Stimulated activated CD8-positive, alpha-beta memory T cell treated with anti-CD3 and anti-CD28 coated beads, Interleukin-4, amount 100 ng/mL, for 4 hours (primary cell): ENCODE data around the gene GATD1.

ENCODE experiments used
- DNase-seq, 2 donors: peaks; one replicate each; pipeline ENCODE4 v3.0.0-alpha.2; 2020; ENCODE audit warnings: low read depth in 2 of 2, low spot score in 1 of 2

Gene GATD1

DNA sequence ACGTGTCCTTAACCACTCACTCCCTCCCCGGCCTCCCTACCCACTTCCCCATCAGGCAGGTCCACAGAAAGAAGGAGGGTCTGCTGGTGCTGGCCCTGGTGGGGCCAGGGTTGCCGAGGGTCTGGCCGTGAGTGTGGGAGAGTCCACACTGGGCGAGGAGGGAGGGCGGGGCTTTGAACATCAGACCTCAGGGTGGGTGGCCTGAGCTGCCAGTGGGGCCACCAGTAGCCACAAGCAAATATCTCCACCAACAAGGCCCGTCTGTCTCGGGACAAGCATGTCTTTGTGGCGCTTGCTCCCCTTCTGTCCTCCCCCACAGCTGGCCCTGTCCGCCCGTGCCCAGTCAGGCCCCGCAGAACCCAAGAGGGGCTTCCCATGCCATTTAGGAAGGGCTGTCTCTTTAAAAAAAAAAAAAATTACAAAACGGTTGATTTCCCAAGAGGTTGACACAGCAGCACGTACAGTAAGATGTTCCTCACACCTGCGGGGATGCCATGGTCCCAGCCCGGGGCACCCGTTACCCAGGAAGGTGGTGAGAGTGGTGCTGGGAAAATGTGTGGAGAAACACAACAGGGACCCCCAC is 47.7 kb downstream of the GATD1 start:
- DNase-seq: no peak

DNA sequence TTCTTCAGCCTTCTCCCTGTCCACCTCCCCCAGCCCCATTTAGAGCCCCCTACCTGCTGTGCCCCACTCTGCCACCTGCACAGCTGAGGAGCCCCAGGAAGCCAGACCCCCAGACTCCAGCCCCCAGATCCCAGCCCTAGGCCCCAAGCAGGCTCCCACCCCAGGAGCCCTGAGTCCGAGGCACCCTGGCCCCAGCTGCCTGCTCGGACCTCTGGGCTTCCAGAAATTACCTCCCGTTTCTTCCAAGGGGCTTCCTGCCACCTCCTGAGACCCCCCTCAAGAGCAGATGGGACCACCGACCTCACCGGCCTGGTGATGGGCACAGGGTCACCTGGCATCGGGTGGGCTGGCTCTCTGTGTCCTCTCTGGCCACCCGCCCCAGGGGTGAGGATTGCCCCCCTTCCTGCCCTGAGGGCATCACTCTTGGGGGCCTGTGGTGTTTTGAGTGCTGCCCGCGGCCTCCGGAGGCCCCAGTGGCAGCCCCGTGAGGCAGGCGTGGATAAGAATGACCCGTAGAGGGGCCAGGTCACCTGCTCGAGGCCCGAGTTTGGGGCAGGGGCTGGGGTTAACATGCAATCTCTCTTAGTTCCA is 48.3 kb downstream of the GATD1 start:
- DNase-seq: no peak

DNA sequence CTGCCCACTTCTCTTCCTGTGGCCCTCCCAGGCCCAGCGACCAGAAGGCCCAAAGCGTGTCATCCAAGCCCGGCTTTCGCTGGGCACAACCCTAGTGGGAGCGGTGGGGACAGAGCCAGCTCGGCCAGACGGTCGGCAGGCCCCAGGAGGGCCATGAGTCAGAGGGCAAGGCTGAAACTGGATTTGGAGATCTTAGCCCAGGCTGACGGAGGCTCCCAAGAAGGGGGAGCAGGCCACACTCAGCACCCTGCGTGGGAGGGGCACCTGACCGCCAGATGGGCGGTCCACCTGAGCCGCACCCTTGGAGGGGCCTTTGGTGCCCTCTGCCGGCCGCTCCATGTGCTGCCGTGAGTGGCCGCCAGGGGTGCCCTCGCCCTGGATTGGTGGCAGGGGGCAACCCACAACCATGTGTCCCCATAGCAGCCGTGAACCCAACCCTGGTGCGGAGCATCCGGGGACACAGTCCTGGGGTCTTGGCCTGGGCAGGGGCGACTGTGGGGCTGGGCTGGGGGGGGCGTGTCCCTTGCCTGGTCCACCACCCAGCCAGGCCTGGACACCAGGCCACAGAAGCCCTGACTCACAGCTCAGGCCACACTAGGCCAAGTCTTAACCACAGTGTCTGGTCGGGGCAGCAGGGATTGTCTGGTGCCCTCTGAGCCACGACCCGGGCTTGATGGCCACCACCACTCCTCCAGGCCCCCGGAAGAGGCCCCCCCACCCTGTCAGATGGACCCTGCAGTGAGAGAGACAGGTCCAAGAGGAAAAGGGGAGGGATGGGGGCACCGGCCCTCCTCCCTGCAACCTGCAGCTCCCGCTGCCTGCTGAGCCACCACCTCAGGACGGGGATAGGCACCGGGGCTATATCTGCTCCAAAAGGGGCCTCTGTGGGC is 49.2 kb downstream of the GATD1 start:
- peak; percentile 53 to 59 for DNase-seq

DNA sequence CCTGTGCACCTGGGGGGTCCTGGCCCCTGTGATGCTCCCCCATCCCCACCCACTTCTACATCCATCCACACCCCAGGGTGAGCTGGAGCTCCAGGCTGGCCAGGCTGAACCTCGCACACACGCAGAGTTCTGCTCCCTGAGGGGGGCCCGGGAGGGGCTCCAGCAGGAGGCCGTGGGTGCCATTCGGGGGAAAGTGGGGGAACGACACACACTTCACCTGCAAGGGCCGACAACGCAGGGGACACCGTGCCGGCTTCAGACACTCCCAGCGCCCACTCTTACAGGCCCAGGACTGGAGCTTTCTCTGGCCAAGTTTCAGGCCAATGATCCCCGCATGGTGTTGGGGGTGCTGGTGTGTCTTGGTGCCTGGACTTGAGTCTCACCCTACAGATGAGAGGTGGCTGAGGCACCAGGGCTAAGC is 50.0 kb downstream of the GATD1 start:
- DNase-seq: no peak

DNA sequence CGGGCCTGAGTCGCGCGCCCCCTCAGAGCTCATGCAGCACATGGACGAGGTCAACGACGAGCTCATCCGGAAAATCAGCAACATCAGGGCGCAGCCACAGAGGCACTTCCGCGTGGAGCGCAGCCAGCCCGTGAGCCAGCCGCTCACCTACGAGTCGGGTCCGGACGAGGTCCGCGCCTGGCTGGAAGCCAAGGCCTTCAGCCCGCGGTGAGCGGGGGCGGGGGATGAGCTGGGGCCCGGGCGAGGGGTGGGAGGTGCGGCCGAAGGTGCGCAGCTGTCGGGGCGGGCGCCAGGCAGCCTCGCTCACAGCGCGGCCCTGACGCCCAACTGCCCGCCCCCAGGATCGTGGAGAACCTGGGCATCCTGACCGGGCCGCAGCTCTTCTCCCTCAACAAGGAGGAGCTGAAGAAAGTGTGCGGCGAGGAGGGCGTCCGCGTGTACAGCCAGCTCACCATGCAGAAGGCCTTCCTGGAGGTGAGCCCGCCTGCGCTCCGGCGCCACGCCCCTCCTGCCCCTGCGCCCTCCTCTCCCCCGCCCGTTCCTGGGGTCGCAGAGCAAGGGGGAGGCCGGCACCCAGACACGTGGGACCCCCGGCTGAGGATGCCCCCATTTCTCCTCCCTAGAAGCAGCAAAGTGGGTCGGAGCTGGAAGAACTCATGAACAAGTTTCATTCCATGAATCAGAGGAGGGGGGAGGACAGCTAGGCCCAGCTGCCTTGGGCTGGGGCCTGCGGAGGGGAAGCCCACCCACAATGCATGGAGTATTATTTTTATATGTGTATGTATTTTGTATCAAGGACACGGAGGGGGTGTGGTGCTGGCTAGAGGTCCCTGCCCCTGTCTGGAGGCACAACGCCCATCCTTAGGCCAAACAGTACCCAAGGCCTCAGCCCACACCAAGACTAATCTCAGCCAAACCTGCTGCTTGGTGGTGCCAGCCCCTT is 50.7 kb downstream of the GATD1 start:
- DNase-seq: peak in 1 of 2 donors; percentile 14

DNA sequence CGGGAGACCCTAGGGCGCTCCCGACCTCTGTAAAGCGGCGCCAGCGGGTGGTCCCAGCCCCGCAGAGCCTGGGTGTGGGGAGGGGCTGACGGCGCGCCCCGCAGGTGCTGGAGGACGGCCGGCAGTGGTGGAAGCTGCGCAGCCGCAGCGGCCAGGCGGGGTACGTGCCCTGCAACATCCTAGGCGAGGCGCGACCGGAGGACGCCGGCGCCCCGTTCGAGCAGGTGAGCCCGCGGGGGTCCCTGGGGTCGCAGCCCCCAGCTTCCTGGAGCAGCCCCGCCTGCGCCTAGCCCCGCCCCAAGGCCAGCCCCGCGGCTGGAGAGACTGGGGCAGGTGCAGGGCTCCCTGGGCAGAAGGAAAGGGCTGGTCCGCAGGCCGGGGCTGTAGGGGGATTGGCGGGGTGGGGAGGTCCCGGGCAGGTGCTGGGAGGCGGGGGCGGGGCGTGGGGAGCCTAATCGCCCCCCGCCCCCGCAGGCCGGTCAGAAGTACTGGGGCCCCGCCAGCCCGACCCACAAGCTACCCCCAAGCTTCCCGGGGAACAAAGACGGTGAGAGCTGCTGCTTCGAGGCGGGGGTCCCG is 51.6 kb downstream of the GATD1 start:
- DNase-seq: no peak

DNA sequence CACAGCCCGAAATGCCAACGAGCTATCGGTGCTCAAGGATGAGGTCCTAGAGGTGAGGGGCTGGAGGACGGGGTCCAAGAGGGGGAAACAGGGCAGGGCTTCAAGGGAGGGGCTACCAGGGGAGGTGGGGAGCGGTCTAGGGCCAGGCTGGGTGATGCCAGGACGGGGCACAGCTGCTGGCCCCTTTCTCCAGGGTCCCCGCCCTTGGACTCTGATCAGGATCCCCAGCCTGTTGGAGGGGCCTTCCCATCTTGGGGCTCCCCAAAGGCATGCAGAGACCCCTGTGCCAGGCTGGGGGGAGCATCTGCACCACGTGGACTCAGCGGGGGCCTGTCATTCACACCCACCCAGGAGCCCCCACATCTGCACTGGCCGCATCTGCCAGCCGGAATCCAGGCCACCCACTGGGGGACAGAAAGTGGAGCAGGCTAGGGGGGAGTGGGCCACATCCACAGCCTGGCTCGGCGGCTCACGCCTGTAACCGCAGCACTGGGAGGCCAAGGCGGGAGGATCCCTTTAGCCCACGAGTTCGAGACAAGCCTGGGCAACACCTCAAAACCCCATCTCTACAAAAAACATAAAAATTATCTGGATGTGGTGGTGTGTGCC is 52.4 kb downstream of the GATD1 start:
- DNase-seq: no peak

DNA sequence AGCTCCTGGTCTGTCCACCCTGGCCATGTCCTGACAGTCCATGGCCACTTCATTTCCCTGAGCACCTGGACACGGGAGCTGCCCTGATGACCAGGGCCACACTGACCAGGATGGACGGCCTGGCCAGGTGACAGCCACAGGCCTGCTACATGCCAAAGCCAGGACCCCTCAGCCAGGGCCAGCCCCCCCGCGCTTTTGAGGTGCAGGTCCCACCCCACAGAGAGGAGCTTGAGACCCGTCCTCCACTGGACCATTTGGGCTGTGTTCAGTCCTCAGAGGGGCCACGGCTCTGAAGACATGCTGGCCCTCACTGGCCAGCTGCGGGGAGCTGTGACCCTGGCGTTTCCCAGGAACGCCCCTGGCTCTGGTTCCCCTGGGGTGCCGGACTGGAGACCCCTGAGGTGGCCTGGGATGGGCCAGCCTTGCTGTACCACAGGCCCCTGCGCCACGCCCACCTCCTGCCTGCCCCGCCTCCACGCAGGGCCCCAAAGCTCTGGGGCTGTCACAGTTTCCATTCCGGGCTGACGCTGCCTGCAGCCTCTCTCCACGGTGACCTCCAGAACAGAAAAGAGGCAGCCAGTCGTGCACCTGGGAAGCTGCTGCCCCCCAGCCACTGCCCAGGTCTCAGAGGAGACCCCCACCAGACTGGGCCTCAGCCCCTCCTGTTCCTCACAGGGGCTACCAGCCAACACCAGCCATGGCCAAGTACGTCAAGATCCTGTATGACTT is 53.1 kb downstream of the GATD1 start:
- DNase-seq: no peak

DNA sequence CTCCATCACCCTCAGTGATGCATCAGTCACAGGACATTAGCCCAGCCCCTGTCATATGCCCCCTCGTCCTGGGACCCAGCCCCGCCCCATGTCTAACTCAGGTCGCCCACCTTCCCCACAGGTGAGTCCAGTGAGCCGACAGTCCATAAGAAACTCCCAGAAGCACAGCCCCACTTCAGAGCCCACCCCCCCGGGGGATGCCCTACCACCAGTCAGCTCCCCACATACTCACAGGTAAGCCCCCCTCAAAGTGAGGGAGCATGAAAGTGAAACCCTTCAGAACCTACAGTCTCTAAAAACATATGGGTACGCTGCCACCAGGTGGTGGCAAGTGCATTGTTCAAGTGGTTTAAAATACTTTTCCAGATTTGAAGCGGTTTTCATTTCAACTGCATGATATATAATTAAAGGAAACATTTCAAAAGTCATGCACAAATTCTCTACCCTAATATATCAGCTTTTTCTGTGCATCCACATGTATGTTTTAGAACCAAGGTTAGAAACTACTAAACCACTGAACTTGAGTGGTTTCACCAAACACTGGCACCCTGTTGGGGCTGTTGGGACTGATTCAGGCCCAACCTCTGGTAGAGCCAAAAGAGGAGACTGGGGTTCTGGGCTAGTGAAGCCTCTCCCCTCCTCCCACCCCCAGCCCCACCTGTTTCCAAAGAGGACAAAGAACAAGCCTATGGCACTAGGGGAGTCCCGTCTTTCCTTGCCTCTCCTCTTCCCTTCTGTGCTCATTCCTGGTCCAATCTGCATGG is 54.0 kb downstream of the GATD1 start:
- no peak for DNase-seq

DNA sequence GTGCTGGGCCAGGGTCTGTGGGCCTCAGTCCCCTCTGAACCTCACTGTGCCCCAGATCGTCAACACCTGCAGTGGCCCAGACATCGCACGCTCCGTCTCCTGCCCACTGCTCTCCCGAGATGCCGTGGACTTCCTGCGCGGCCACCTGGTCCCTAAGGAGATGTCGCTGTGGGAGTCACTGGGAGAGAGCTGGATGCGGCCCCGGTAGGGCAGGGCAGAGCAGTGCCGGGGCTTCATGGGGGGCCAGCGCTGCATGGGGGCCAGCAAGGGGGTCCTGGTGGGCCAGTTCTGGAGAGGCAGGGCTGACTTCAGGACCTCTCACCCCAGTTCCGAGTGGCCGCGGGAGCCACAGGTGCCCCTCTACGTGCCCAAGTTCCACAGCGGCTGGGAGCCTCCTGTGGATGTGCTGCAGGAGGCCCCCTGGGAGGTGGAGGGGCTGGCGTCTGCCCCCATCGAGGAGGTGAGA is 54.9 kb downstream of the GATD1 start:
- no peak for DNase-seq

DNA sequence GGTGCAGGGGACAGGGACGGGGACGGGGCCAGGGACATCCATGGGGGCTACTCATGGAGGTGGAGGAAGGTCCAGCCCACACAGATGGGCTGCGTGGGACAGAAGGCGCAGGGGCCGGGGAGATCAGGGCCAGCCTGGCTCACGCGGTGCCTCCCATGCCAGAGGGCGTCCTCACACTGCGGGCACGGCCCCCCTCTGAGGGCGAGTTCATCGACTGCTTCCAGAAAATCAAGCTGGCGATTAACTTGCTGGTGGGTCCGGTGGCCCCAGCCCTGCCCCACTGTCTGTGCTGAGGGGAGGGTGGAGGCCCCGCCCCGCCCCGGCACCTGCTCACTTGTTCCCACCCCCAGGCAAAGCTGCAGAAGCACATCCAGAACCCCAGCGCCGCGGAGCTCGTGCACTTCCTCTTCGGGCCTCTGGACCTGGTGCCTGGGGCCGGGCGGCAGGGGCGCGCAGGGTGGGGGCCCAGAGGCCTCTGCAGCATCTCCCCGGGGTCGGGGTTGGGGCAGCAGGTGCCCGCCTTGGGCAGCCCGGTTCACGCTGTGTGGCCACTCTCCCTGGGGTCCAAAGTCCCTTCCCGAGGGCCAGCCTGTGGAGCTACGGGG is 55.4 kb downstream of the GATD1 start:
- DNase-seq: no peak

DNA sequence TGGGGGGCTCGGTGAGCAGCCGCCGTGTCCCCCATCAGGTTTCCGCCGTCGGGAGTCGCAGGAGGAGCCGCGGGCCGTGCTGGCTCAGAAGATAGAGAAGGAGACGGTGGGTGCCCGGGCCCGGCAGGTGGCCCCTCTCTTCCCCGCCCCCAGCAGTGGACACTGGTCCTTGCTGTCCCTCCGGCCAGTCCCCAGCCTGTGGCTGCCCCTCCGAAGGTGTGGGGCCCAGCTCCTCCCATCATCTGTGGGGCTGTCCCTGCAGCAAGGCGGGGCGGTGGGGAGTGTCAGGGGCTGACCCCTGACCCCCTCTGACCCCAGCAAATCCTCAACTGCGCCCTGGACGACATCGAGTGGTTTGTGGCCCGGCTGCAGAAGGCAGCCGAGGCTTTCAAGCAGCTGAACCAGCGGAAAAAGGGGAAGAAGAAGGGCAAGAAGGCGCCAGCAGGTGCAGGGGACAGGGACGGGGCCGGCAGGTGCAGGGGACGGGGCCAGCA is 56.0 kb downstream of the GATD1 start:
- DNase-seq: no peak

DNA sequence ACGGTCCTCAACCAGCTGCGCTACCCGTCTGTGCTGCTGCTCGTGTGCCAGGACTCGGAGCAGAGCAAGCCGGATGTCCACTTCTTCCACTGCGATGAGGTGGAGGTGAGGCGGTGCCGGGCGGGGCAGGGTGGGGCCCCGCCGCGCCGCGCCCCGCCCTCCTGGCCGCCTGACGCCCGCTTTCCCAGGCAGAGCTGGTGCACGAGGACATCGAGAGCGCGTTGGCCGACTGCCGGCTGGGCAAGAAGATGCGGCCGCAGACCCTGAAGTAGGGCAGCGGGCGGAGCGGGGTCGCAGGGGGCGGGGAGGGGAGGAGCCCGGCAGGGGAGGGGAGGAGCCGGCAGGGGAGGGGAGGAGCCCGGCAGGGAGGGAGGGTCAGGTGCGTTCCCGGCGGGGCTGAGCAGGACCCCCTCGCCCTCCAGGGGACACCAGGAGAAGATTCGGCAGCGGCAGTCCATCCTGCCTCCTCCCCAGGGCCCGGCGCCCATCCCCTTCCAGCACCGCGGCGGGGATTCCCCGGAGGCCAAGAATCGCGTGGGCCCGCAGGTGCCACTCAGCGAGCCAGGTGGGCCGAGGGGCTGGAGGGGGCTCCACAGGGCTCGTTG is 56.5 kb downstream of the GATD1 start:
- DNase-seq: no peak

DNA sequence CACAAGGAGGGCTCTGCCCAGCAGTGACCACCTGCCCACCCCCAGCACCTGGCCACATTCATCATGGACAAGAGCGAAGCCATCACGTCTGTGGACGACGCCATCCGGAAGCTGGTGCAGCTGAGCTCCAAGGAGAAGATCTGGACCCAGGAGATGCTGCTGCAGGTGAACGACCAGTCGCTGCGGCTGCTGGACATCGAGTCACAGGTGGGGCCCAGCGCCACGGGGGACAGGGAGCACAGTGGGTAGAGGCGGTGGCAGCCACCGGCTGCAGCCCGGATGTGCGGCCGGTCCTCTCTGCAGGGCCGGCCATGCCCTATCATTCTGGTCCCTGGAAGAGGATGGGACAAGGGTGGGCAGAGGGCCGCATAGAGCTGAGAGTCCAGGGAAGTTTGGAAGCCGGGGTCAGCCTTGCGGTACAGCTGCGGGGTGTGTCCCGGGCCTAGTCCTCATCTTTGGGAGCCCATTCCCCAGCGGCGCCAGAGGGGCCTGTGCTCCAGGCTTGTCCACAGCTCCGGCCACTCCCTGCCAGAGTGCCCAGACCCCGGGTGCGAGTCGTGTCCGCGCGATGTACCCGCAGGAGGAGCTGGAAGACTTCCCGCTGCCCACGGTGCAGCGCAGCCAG is 57.2 kb downstream of the GATD1 start:
- no peak for DNase-seq

DNA sequence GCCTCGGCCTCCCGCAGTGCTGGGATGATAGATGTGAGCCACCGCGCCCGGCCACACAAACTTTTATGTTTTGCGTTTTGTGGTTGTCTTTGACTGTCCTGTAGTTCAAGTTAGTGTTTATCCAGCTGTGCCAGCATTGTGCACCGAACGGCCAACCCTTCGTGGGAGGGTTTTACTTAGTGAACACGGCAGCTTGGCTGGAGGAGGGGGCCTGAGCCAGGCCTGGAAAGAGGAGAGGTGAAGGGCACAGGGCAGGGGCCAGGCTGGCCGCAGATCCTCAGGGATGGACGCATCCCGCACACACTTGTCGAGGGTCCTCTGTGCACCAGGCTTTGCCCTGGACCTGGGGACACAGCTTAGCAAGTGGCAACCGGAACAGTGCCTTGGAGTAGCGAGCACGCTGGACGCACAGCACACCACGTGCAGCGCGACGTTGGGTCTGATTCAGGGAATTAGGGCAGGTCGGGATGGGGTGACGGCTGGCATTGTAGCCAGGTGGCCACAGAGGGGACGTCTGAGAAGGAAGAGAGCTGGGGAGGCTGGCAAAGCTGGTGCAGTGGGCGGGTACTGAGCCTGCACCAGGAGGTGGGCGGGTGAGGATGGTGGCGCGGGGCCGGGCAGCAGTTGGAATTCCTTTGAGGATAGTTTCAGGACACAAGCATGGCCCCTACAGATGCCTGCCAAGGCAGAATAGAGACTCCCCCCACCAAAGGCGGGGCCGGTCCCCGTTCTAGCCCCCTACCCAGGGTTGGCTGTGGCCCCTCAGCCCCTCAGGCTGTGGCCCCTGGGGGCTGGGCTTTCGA is 57.9 kb downstream of the GATD1 start:
- no peak for DNase-seq
